Stimulated activated CD4-positive, alpha-beta T cell treated with anti-CD3 and anti-CD28 coated beads, Interleukin-2, amount 100 ng/mL, for 24 hours (primary cell): ENCODE measurements around the gene NPC2.
"Not testable (repeated sequence)": the region's sequence is repeated elsewhere in the genome, so short reads cannot be mapped to it uniquely, and the experiment has no call there.

Experiments
- DNase-seq, 2 donors: peaks; one replicate each; pipeline ENCODE4 v3.0.0-alpha.2; 2020

NPC2 gene

GRCh38 chr14:74464785-74465184, 28.3 kb downstream of the NPC2 start:
- no peak for DNase-seq

GRCh38 chr14:74463697-74464096, 29.4 kb downstream of the NPC2 start:
- peak in 1 of 2 donors; percentile 3 for DNase-seq

GRCh38 chr14:74462993-74463392, 30.1 kb downstream of the NPC2 start:
- DNase-seq, result no peak

DNA sequence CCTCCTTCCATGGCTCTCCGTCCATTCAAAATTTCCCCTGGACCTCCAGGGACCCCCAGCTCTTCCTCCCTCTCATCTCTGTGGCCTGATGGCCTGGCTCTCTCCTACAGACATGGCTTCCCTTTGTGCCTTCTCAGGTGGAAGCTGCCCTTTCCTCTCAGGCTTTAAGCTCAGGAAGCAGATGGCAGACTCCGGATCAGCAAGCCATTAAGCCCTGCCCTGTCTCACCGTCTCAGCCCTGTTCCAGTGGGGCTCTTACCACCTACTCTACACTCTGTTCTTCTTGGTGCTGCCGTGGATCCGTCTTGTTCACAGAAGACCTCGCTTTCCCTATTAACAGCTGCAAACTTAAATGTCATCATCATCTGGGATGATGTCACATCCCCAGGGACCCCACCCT, 33.1 kb downstream of the NPC2 start:
- DNase-seq, result no peak

DNA sequence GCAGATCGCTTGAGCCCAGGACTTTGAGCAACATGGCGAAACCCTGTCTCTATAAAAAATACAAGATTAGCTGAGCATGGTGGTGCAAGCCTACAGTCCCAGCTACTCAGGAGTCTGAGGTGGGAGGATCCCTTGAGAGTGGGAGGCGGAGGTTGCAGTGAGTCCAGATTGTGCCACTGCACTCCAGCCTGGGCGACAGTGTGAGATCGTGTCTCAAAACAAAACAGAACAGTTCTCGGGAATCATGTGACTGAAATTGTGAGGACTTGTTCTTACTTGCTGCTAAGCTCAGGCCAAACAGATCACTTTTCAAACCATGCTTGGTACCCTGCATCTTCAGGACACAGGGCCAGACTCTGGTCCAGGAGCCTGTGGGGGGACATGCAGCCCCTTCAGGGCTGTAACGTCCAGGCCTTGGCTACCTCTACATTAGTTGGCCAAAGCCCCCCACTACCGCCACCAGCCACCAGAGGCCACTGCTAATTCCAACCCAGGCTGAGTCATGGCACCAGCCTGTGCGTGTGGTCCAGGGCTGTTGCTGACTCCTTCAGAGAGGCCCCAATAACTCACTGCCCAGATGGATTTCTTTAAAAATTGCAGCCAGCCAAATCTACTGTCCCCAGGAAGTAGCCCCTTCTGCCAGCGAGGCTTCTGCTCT, 33.7 kb downstream of the NPC2 start:
- peak; percentile 34 to 46 for DNase-seq

GRCh38 chr14:74457565-74457895, 35.6 kb downstream of the NPC2 start:
- no peak for DNase-seq

- DNase-seq, result no peak
Observed at GRCh38 chr14:74456684-74457564, 36.2 kb downstream of the NPC2 start.

DNA sequence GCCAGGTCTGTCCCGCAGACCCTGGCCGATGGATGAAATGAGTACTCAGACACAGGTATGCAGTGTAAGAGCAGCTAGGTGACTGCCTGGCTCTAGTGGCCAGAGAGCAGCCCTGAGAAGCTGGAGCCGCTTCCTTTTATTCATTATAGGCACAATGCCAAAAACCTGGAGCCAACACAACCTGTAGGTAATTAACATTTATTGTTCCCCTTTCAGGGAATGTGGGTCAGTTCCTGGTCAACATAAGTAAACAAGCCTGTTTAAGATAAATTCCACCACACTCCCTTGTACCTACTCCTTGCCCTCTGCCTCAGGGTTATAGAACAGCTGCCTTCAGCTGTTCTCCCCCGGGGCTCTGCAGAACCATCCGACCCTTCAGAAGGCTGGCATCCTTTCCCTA, 38.7 kb downstream of the NPC2 start:
- DNase-seq, result not testable (repeated sequence)

- DNase-seq, result no peak
Observed at GRCh38 chr14:74444866-74445265, 48.2 kb downstream of the NPC2 start.

- no peak for DNase-seq
Observed at GRCh38 chr14:74442757-74443156, 50.3 kb downstream of the NPC2 start.

DNA sequence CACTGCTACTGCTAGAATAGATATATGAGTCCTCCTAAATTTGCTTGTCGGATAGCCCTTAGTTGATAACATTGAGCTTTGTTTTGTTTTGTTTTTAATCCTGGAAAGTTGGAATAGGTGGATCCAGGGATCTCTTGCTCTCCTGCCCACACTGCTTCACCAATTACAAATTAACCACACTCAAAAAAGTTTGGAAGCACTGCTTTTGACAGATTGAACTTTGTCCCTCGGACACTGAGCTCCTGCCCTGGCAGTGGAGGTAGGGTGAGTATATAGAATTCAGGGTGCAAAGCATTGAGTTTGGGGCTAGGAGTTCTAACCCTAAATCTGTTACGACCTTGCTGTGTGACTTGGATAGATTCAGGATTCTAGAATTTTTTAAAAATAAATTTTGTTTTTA, 52.0 kb downstream of the NPC2 start:
- DNase-seq, result no peak

DNA sequence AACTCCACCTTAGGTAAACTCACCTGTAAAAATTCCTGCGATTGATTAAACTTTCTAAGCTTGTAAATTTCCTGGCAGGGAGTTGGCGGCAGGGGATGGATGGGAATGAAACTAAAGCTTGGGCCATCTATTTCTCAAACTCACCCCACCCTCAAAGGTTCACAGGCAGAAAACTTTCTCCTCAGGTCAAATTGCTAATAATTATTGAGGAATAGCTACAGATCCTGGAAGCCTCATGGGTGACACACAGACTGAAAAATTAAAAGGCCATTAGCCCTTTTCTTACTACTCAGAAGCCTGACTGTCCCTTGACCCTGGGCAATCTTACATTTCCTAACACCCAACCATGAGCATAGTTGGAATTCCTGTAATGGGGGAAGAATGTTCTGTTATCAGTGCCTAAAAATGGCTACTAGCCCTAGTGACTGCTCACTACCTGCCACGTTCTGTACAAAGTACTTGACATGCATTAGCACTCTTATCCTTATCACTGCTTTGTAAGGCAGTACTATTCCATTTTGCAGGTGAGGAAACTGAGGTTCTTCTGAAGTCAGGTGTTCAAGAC, 54.7 kb downstream of the NPC2 start:
- no peak for DNase-seq

DNA sequence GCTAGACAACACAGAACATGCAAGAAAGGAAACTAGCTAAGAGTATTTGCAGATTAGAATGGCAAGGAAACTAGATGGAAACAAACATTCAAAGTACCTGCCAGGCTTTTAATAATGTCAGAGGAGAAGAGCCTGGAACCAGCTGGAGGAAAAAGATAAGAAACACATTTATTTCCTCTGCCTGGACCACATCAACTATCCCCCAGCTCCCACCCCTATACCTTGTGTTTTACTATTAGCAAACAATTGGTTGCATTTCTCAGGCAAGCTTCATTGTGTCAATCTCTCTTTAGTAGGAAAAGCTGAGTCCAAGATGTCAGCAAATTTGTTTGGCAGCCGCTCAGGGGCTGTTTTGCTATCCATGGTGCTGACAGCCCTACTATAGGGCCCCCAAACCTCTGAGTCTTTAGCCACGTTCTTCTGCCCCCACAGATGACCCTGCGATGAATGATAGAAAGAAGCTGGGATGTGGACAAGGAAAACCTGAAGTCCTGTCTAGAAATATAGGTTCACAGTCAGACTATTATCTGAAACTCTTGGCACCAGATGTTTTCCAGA, 55.5 kb downstream of the NPC2 start:
- no peak for DNase-seq

- DNase-seq, result no peak
Observed at GRCh38 chr14:74434294-74434693, 58.8 kb downstream of the NPC2 start.

DNA sequence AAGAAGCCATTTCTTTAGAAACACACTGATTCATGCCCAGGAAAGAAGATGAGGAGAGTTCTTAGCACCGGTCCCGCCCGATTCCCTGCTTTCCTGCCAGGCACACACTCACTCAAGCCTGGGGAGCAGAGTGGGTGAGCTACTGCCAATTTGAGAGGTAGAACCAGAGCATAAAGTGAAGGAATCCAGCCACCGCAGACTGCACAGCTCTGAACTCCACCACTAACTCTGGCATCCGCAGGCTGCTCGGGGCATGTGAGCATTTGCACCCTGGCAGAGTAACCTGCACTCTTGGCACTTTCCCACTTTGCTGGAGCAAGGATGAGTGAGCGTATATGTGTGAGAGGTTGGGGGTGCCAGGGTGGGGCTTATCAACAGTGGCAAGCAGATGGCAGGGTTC, 63.1 kb downstream of the NPC2 start:
- DNase-seq, result no peak
